LNCaP clone FGC (cell line): Measurements from ENCODE around the gene VSIG1.

ENCODE experiments used
- DNase-seq: peaks from one replicate; pipeline ENCODE4 v3.0.0-alpha.2; 2011; ENCODE audit warnings: low read depth
- H3K4me3 ChIP-seq: 2 replicates; pipeline ENCODE4 v1.5.1; 2011; ENCODE audit warnings: mild to moderate bottlenecking, low read depth, low read length, control low read depth
- CTCF ChIP-seq: IDR thresholded peaks from 2 replicates; pipeline ENCODE4 v1.5.1; 2012; ENCODE audit warnings: mild to moderate bottlenecking; ENCODE audit not compliant: control insufficient read depth, insufficient read depth; ENCODE audit errors: extremely low read depth

VSIG1 gene

DNA sequence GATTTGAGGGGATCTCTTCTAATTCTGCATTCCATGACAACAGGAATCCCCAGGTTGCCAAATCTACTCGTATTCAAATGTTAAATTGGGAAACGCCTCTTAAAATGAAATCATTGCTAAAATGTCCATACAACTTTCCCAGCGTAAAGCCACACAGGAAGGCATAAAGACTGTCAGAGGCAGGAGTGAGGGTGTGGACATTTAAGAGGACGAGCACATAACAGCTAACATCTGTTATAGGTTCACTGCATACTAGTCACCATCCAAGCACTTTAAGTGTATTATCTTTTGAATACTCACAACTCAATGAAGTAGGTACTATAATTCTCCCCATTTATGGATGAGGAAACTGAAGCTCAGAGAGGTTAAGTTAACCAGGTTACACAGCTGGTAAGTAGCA, 82.3 kb downstream of the VSIG1 start:
- TF ChIP-seq CTCF: no peak
- no peak overlapping the region for H3K4me3 ChIP-seq
- DNase-seq: no peak
